BLaER1 (cell line): Measurements from ENCODE around the gene BSND.
A peak's percentile ranks its signal among the peaks of the same experiment; 100 is the strongest.

ENCODE experiments used
- H3K27ac ChIP-seq: shearing (Covaris generic); formaldehyde crosslinking; 2 replicates; pipeline ENCODE4 v1.8.1; 2022
- H3K27me3 ChIP-seq: shearing (Covaris generic); formaldehyde crosslinking; 2 replicates; pipeline ENCODE4 v1.8.1; 2022
- H3K36me3 ChIP-seq: shearing (Covaris generic); formaldehyde crosslinking; 2 replicates; pipeline ENCODE4 v1.8.1; 2022
- H3K4me1 ChIP-seq: shearing (Covaris generic); formaldehyde crosslinking; 2 replicates; pipeline ENCODE4 v1.8.1; 2022
- H3K4me2 ChIP-seq: shearing (Covaris generic); formaldehyde crosslinking; 2 replicates; pipeline ENCODE4 v1.8.1; 2022
- H3K4me3 ChIP-seq: shearing (Covaris generic); formaldehyde crosslinking; 2 replicates; pipeline ENCODE4 v1.8.1; 2022
- H3K9ac ChIP-seq: shearing (Covaris generic); formaldehyde crosslinking; 2 replicates; pipeline ENCODE4 v1.8.1; 2022
- H3K9me3 ChIP-seq: shearing (Covaris generic); formaldehyde crosslinking; 2 replicates; pipeline ENCODE4 v1.8.1; 2022
- H4K20me1 ChIP-seq: shearing (Covaris generic); formaldehyde crosslinking; 2 replicates; pipeline ENCODE4 v1.8.1; 2022
- Cebpa-rat ChIP-seq: shearing (Covaris generic); IDR thresholded peaks from 2 replicates; pipeline ENCODE4 v1.8.1; 2022

The BSND gene

GRCh38 chr1:54998677-54999076, at the start of gene BSND:
TSS of gene BSND (plus strand) at chr1:54998933. CDS start at chr1:54999187, 254 bp downstream.
- Histone ChIP-seq H3K27ac (no peak within 1 kb of the TSS), H3K4me1 (no peaks in the 10 kb centered on the region), H3K27me3 (peaks cover 43% of the 10 kb centered on the region), H4K20me1 (no peaks in the 10 kb centered on the region), H3K4me3 (no peak within 1 kb of the TSS), H3K9ac (no peak within 1 kb of the TSS), H3K9me3 (no peaks in the 10 kb centered on the region), H3K36me3 (no peaks in the 10 kb centered on the region), H3K4me2 (no peak within 1 kb of the TSS)
- TF ChIP-seq Cebpa-rat, result no peak

- no peak for TF ChIP-seq Cebpa-rat
- Histone ChIP-seq H3K4me3 (no peak overlapping the region), H3K4me1 (peaks cover 16% of the 10 kb centered on the region), H3K9ac (no peak overlapping the region), H3K27me3 (no peaks in the 10 kb centered on the region), H3K36me3 (no peaks in the 10 kb centered on the region), H3K9me3 (no peaks in the 10 kb centered on the region; the same call in 1 of the 2 replicates), H3K27ac (no peak overlapping the region), H3K4me2 (no peak overlapping the region), H4K20me1 (no peaks in the 10 kb centered on the region)
Measured at GRCh38 chr1:54949053-54949452, 49.7 kb upstream of the BSND start.

- H3K27ac ChIP-seq, result no peak overlapping the region
- no peaks in the 10 kb centered on the region for H4K20me1 ChIP-seq
- peaks cover 16% of the 10 kb centered on the region for H3K4me1 ChIP-seq
- H3K27me3 ChIP-seq, result no peaks in the 10 kb centered on the region
- peak overlapping the region; percentile 57; the same call in 1 of the 2 replicates for H3K4me2 ChIP-seq
- H3K4me3 ChIP-seq, result no peak overlapping the region
- H3K36me3 ChIP-seq, result no peaks in the 10 kb centered on the region
- no peak overlapping the region for H3K9ac ChIP-seq
- H3K9me3 ChIP-seq, result no peaks in the 10 kb centered on the region; the same call in 1 of the 2 replicates
- TF ChIP-seq Cebpa-rat, result no peak
Measured at GRCh38 chr1:54950006-54950368, 48.7 kb upstream of the BSND start.

- no peak overlapping the region; the same call in 1 of the 2 replicates for H3K9ac ChIP-seq
Measured at GRCh38 chr1:54950369-54951163, 48.2 kb upstream of the BSND start.

GRCh38 chr1:54951810-54952226, 46.9 kb upstream of the BSND start:
- Histone ChIP-seq H3K4me1 (peaks cover 16% of the 10 kb centered on the region), H3K27ac (no peak overlapping the region), H3K9me3 (no peaks in the 10 kb centered on the region; the same call in 1 of the 2 replicates)

More at GRCh38 chr1:54950369-54951163, 48.2 kb upstream of the BSND start:
- Histone ChIP-seq H3K4me1 (peaks cover 16% of the 10 kb centered on the region), H3K9me3 (no peaks in the 10 kb centered on the region; the same call in 1 of the 2 replicates), H3K36me3 (no peaks in the 10 kb centered on the region), H4K20me1 (no peaks in the 10 kb centered on the region), H3K27me3 (no peaks in the 10 kb centered on the region), H3K4me2 (peak overlapping the region; percentile 57), H3K27ac (0 out of 2 replicates have a peak overlapping the region, but pooled peaks have one; percentile 20), H3K4me3 (no peak overlapping the region)
- no peak for TF ChIP-seq Cebpa-rat

DNA sequence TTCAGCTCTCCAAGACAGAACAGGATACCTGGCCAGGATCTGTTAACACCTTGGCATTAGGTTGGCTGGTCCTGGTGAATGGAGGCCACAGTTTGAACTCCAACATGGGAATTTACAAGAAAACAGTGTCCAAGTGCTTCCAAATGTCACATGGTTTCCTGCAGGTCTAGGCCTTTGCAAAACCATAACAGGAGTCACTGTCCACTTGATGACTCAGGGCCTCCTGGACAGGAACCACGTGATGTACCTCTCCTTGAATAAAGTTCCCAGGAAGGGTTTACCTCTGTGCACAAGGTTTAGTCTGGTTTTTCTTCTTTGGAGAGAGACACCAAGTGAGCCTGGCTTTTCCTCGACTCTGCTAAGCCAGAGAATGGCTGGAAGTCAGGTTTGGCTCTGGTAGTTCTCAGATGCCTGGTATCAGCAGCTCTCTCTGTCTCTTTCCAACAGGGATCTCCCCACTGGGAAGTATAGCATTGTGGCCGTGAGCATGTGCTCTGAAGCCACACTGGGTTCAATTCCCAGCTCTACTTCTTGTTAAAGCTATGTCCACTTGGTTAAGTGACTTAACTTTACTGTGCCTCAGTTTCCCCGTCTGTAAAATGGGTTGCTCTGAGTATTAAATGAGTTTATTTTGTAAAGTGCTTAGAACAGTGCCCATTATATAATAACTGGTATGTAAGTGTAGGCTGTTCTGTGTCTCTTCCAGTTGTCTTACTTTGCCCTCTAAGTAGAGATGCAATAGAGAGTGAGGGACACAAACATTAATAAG, 45.6 kb upstream of the BSND start:
- Histone ChIP-seq H3K9ac (no peak overlapping the region), H3K27me3 (no peaks in the 10 kb centered on the region), H4K20me1 (no peaks in the 10 kb centered on the region), H3K9me3 (peaks cover 9% of the 10 kb centered on the region), H3K4me3 (no peak overlapping the region), H3K4me1 (peaks cover 16% of the 10 kb centered on the region), H3K4me2 (no peak overlapping the region), H3K27ac (no peak overlapping the region), H3K36me3 (no peaks in the 10 kb centered on the region)
- no peak for TF ChIP-seq Cebpa-rat

More at GRCh38 chr1:54951810-54952226, 46.9 kb upstream of the BSND start:
- Histone ChIP-seq H3K4me3 (no peak overlapping the region), H3K36me3 (no peaks in the 10 kb centered on the region), H4K20me1 (no peaks in the 10 kb centered on the region), H3K4me2 (no peak overlapping the region), H3K27me3 (no peaks in the 10 kb centered on the region), H3K9ac (no peak overlapping the region)
- TF ChIP-seq Cebpa-rat, result no peak

GRCh38 chr1:54953846-54954245, 44.9 kb upstream of the BSND start:
- no peak overlapping the region for H3K4me2 ChIP-seq
- peaks cover 12% of the 10 kb centered on the region for H3K9me3 ChIP-seq
- no peaks in the 10 kb centered on the region for H3K36me3 ChIP-seq
- TF ChIP-seq Cebpa-rat, result no peak
- H3K27me3 ChIP-seq, result no peaks in the 10 kb centered on the region
- no peaks in the 10 kb centered on the region for H4K20me1 ChIP-seq
- H3K27ac ChIP-seq, result no peak overlapping the region
- H3K9ac ChIP-seq, result no peak overlapping the region
- peaks cover 15% of the 10 kb centered on the region for H3K4me1 ChIP-seq
- H3K4me3 ChIP-seq, result no peak overlapping the region

GRCh38 chr1:54955359-54955758, 43.4 kb upstream of the BSND start:
- H3K36me3 ChIP-seq, result no peaks in the 10 kb centered on the region
- no peak overlapping the region for H3K27ac ChIP-seq
- peaks cover 24% of the 10 kb centered on the region for H3K9me3 ChIP-seq
- H3K4me2 ChIP-seq, result no peak overlapping the region
- peaks cover 6% of the 10 kb centered on the region for H3K4me1 ChIP-seq
- no peak for TF ChIP-seq Cebpa-rat
- H3K4me3 ChIP-seq, result no peak overlapping the region
- H3K27me3 ChIP-seq, result no peaks in the 10 kb centered on the region
- no peak overlapping the region for H3K9ac ChIP-seq
- no peaks in the 10 kb centered on the region for H4K20me1 ChIP-seq

DNA sequence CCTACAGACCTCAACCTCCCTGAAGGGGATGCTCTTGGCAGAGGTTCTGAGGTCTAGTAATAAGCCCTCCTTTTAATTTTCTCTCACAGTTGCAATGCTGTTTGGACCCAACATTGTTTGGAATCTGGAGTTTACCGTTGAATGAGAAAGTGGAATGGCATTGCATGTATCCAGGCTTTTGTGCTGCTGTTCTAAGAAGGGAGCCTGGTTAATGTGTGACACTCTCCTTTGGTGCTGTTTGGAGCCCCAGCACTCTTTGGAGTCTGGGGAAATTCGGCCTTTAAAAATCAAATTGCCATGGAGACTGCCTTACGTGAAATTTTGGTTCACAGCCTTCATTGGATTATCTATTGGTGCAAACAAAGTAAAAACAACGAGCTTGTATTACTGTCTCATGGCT, 42.0 kb upstream of the BSND start:
- no peaks in the 10 kb centered on the region for H4K20me1 ChIP-seq
- no peak overlapping the region for H3K4me2 ChIP-seq
- no peaks in the 10 kb centered on the region for H3K36me3 ChIP-seq
- TF ChIP-seq Cebpa-rat, result no peak
- no peaks in the 10 kb centered on the region for H3K4me1 ChIP-seq
- H3K9ac ChIP-seq, result no peak overlapping the region
- H3K27ac ChIP-seq, result no peak overlapping the region
- H3K4me3 ChIP-seq, result no peak overlapping the region
- H3K27me3 ChIP-seq, result no peaks in the 10 kb centered on the region
- H3K9me3 ChIP-seq, result peaks cover 24% of the 10 kb centered on the region

DNA sequence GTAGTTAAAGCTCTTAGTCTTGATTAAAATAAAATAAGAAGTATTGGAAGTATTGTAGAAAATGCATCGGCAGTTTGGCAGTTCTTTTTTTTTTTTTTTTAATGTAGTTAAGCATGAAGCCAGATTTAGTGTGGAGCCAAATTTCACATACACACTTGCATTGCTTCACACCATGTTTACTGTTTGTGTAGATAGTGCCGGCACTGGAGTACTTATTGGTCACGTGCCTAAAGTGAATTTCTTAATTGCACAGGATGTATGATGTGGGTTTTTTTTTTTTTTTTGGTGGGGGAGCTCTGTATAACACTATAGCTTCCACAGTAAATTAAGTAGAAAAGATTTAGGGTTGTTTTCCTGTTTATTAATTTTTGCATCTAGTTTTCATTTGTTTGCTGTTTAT, 39.5 kb upstream of the BSND start:
- H3K4me3 ChIP-seq, result no peak overlapping the region
- TF ChIP-seq Cebpa-rat, result no peak
- H4K20me1 ChIP-seq, result no peaks in the 10 kb centered on the region
- H3K9ac ChIP-seq, result no peak overlapping the region
- peaks cover 24% of the 10 kb centered on the region for H3K9me3 ChIP-seq
- no peaks in the 10 kb centered on the region for H3K27me3 ChIP-seq
- H3K36me3 ChIP-seq, result no peaks in the 10 kb centered on the region
- H3K4me1 ChIP-seq, result no peaks in the 10 kb centered on the region
- no peak overlapping the region for H3K27ac ChIP-seq
- no peak overlapping the region for H3K4me2 ChIP-seq
